Transverse colon (tissue), 4 donors: Measurements from ENCODE around the gene MYO1C.

Experiments
- CTCF ChIP-seq, 5 experiments: fragments of 200-600 bp in 3 of 5; fragments of 450-650 bp in 2 of 5; sonication (generic) in 3 of 5; IDR thresholded peaks; 1 replicate in 2 of 5; 2 replicates in 3 of 5; pipeline ENCODE4 v1.5.1; 2016 to 2017; ENCODE audit warnings: antibody characterized with exemption in 5 of 5, inconsistent platforms in 3 of 5, mild to moderate bottlenecking in 2 of 5, moderate library complexity in 1 of 5
- EP300 ChIP-seq: sonication (generic); formaldehyde crosslinking; IDR thresholded peaks from one replicate; pipeline ENCODE4 v1.6.1; 2017; ENCODE audit warnings: antibody characterized with exemption, low read depth
- POLR2AphosphoS5 ChIP-seq, 3 donors: sonication (generic); formaldehyde crosslinking; IDR thresholded peaks; one replicate each; pipeline ENCODE4 v1.6.1; 2016; ENCODE audit warnings: antibody characterized with exemption in 3 of 3

GRCh38 chr17:1504866-1505265 lies 12.4 kb upstream of the MYO1C start:
- TF ChIP-seq CTCF (IDR thresholded peaks at IDR 0.05), result no peak
- TF ChIP-seq EP300, result no peak
- TF ChIP-seq POLR2AphosphoS5 (IDR thresholded peaks at IDR 0.05), result no peak
